ENCODE results near the gene MFSD8.

GRCh38 chr4:127988638-127989037 is 23.7 kb upstream of the MFSD8 start:
- no peak for TF ChIP-seq CTCF (IDR thresholded peaks at IDR 0.05; ENCODE audit: low read depth, low read length, missing input control)
- no peak for TF ChIP-seq ZBTB33 (IDR thresholded peaks at IDR 0.05)
- TF ChIP-seq MAX (IDR thresholded peaks at IDR 0.05): no peak
- TF ChIP-seq GABPA (IDR thresholded peaks at IDR 0.05 in 1 of 2, conservative IDR thresholded peaks at IDR 0.05 in 1 of 2): no peak
- TF ChIP-seq HNF4G (IDR thresholded peaks at IDR 0.05): no peak
- TF ChIP-seq, protein P1, sequence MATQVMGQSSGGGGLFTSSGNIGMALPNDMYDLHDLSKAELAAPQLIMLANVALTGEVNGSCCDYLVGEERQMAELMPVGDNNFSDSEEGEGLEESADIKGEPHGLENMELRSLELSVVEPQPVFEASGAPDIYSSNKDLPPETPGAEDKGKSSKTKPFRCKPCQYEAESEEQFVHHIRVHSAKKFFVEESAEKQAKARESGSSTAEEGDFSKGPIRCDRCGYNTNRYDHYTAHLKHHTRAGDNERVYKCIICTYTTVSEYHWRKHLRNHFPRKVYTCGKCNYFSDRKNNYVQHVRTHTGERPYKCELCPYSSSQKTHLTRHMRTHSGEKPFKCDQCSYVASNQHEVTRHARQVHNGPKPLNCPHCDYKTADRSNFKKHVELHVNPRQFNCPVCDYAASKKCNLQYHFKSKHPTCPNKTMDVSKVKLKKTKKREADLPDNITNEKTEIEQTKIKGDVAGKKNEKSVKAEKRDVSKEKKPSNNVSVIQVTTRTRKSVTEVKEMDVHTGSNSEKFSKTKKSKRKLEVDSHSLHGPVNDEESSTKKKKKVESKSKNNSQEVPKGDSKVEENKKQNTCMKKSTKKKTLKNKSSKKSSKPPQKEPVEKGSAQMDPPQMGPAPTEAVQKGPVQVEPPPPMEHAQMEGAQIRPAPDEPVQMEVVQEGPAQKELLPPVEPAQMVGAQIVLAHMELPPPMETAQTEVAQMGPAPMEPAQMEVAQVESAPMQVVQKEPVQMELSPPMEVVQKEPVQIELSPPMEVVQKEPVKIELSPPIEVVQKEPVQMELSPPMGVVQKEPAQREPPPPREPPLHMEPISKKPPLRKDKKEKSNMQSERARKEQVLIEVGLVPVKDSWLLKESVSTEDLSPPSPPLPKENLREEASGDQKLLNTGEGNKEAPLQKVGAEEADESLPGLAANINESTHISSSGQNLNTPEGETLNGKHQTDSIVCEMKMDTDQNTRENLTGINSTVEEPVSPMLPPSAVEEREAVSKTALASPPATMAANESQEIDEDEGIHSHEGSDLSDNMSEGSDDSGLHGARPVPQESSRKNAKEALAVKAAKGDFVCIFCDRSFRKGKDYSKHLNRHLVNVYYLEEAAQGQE (IDR thresholded peaks at IDR 0.05): no peak
- no peak for TF ChIP-seq EGR1 (IDR thresholded peaks at IDR 0.05; ENCODE audit: low read depth in 2 of 2)
- no peak for TF ChIP-seq JUND (IDR thresholded peaks at IDR 0.05)
- TF ChIP-seq RAD21 (IDR thresholded peaks at IDR 0.05): no peak
- no peak for TF ChIP-seq SP1 (IDR thresholded peaks at IDR 0.05)
- no peak for TF ChIP-seq YY1 (IDR thresholded peaks at IDR 0.05)

Data from liver (tissue), 3 donors.